HG03064 (cell line): ENCODE measurements around the gene CLMN.
"Not testable (repeated sequence)": the region's sequence is repeated elsewhere in the genome, so short reads cannot be mapped to it uniquely, and the experiment has no call there.

ENCODE experiments used
- ATAC-seq: cut with Tn5 transposase; IDR thresholded peaks from one replicate; pipeline ENCODE4 v1.9.1; 2021; ENCODE audit warnings: low read depth; ENCODE audit not compliant: unreplicated experiment

Gene CLMN

DNA sequence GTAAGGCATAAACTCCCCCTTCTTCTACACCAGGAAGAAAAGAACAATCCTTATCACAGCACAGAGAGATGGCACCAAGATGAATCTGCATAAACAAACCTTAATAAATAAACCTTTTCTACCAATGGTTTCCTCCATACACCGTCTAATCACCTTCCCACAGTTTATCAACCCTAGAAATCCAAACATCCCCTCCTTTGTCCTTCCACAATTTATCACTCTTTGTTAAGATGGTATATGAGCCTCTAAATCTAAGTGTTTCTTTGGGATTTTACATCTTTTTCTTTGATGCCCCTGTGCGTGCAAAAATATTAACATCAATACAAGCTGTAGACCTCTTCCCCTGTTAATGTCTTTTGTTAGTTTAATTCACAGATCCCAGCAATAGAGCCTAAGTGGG lies 174.9 kb downstream of the CLMN start:
- ATAC-seq: no peak

DNA sequence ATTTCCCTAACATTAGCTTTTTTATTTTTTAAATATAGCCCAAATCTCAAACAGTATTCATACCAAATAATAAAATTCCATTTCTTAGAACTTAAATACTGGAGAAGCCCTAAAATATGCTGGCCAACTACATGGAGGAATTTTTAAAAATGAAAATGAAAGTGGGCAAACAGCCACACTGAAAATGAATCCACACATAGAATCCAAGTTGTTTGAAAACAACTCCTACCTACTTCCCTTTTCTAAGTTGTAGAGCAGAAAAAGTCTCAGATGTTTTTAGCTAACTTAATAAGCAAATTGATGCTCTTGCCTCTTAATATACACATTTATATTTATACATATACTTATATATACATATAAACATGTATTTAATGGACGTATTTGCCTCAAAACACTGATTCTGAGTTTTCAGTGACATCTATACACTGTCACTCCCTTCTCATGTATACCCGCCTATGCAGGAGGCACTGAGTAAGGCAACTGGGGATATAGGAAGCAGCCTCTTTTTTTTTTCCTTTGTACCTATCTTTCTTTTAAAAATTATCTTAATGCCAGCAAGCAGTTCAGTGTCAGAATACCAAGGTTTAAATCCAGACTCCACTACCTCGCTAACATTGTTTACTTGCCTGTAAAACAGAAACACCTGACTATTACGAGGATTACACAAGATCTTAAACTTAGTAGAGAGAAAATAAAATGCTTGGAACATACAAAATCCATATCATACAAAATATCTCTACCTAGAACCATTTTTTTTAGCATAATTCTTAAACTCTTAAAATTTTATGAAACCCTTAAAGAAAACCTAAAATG lies 175.7 kb downstream of the CLMN start:
- no peak for ATAC-seq

DNA sequence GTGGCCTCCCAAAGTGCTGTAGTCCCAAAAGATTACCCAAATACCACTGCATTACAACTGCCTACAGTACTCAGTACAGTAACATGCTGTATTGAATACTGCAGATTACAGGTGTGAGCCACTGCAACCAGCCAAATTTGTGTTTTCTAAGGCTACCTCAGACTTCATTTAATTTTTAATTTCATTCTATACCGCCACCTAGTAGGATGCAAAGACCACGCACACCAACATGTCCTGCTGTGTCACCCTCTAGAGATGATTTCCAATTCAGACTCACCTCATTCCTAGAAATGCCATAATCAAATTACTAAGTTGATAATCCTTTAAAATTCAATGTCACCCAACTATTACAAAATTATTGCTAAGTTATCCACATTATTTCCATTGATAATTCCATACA lies 177.5 kb downstream of the CLMN start:
- ATAC-seq: no peak

DNA sequence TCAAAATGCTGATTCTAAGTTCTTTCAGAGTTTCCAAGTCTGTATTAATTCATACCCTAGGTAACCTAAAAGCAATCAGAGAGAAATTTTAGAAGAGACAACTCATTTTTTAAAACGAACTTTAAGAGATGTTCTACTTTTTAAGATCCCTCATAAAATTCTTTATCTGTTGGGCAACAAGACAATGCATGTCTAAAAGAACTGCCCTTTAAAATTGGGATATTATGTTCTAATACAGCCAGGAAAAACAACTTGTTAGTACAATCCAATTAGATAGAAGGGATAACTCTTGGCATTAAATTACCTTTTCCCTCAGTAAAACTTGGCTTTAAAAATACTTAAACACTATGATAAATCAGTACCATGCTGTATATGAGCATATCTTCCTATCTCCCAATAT lies 178.0 kb downstream of the CLMN start:
- ATAC-seq: no peak

DNA sequence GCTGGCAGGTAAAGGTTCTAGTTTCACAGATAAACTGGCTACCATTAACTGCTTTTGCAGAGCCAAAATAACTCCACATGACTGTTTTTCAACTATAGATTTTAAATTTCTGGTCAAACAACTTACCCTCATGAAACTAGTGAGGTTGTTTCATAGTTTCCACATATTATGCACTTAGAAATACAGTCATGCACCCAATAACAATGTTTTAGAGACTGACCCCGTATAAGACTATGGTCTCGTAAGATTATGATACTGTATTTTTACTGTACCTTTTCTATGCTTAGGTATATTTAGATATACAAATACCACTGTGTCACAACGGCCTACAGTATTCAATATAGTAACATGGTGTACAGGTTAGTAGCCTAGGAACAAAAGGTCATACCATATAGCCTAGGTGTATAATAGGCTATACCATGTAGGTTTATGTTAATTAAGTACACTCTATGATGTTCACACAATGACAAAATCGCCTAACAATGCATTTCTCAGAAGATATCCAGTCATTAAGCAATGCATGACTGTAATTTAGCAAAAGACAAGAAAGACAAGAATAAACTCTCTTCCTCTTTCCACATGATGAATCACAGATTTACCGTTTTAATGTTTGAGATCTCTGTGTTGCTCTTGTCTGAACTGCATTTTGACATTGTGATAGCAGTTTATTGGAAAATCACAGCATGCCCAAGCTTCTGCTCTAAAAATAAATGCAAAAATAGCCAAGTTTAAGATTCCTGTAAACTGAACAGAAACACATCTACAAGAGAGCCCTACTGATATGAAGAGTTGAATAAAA lies 179.4 kb downstream of the CLMN start:
- ATAC-seq: no peak

DNA sequence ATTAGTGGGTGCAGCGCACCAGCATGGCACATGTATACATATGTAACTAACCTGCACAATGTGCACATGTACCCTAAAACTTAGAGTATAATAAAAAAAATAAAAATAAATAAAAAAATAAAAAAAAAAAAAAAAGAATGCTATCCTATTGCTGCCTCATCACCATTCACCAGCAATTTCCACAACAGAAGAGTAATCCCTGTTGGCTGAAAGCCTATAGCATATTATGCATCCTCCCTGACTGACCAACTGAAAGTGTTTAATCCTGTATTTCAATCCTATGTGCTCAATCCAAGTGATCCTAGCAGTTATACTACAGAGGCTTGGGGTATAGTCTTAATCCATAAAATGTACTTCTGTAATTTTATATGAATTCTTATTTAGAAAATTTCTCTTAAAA lies 180.8 kb downstream of the CLMN start:
- ATAC-seq: no peak

DNA sequence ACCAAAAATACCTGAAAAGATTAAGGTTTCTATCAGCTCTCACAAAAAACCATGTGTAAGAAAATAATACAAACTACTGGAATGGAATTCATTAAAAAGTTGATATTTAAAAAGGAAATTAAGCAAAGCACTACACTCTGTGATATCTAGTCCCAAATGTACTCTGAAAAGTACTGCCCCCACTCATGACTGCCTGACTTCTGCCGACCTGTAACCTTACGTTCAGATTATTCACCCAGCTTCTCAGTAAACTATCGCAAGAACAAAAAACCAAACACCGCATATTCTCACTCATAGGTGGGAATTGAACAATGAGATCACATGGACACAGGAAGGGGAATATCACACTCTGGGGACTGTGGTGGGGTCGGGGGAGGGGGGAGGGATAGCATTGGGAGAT lies 181.3 kb downstream of the CLMN start:
- not testable (repeated sequence) for ATAC-seq

DNA sequence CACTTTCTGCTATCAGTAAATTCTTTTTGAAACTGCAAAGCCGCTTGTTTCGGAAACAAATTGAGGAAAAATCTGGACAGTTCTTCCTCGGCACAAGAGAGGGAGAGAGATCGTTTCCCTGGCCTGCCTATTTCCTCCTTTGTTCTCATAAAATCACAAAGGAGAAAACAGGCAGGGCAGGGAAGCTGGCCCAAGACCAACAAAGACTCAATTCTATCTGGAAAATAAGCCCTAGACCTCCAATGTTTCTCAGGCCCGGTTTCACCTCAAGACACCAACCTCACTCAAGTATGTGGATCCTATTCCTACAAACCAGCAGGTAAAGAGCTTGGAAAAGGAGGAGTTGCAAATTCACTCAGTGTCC lies 181.9 kb downstream of the CLMN start:
- ATAC-seq: no peak

DNA sequence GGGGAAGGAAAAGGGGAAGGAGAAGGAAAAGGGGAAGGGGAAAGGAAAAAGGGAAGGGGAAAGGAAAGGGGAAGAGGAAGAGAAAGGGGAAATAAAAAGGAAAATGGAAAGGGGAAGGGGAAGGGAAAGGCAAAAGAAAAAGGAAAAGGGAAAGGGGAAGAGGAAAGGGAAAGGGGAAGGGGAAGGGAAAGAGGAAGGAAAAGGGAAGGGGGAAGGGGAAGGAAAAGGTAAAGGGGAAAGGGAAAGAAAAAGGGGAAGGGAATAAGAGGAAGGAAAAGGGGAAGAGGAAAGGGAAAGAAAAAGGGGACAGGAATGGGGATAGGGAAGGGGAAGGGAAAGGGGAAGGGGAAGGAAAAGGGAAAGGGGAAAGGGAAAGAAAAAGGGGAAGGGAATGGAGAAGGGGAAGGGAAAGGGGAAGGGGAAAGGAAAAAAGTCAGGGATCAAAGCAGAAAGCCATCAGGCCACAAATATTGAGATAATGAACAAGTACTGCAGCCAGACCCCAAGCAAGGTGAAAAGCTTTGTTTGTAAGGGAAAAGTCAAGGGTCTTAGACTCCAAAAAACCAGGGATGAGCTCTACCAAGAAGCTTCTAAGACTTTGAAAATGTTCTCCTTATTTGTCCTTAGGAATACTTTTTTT lies 182.4 kb downstream of the CLMN start:
- no peak for ATAC-seq

DNA sequence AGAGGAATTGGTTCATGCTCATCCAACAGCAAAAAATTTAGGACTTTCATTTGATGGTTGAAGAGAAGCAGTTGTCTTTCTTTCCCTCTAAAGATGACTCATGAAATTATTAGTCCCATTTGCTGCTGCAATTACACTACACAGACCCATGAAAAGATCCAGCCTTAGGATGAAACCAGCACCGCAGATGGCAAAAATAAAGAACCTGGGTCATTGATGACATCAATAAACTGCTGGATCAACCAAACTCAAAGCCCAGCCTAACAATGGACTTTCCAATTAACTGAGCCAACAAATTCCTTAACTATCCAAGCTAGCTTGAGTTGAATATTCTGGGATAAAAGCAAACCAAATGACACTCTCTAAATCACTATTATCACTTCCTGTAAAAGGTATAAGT lies 183.1 kb downstream of the CLMN start:
- ATAC-seq: no peak

DNA sequence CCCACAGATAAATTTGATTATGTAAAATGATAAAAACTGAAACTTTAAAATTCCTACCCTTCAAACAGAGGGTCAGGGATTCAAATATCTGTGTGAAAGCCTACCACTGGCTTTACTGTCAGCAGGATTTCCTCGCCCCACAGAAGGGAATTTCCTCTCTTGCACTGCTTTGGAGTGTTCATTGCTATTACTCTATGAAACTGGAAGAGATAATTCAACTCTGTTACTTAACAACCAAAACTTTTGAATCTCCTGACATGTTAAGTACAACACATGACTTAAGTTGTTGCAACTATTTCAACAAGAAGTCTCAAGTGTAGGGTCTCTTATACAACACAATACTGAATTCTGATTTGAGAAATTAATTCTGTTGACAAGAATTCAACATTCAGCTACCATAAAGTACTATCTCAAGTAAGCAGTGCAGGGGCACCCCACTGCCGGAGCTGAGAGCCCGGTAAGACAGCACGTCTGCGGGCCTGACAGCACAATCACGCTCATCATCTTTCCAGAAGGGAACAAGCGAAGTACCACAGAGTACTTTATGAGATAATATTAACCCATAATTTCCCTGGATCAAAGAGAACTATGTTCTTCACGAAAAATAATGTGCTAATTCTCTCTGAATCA lies 185.3 kb downstream of the CLMN start:
- ATAC-seq: no peak

DNA sequence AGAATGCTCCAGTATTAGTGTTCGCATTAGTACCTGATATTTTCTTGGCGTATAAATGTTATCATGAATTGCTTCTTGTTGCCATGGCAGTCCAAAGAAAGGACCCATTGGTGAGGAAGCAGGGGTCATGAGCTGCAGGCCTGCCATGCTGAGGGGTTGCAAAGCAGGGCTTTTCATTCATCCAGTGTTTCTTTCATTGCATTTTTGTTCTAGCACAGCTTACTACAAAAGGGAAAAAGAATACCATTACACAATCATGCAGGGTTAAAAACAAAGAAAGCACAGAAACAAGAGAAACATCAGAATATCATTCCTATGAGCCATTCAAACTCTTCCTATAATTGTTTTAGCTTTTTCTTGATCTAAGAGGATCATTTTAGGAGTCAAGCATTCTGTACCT lies 186.4 kb downstream of the CLMN start:
- no peak for ATAC-seq

DNA sequence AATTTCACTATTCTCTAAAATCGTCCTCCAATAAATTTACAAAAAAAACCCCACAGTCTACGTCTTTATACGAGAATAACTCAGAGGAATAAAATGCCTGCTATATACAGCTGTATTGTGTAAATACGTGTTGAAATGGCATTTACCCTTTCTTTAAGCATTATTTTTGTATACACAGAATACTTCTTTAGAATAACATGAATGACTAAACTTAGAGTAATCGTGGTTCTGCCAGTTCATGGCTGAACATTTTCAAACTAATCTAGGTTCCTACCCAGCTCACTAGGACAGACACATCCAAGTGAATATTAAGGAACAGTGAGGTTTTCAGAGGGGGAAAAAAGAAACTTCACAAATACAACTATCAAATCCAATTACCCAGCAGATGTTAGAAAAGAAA lies 186.9 kb downstream of the CLMN start:
- no peak for ATAC-seq
